ENCODE data around the gene CUX1.

CUX1 gene

GRCh38 chr7:102281785-102282184 lies 464.4 kb downstream of the CUX1 start:
- no peak for DNase-seq

- no peak for DNase-seq
Observed at GRCh38 chr7:102282465-102283362, 465.3 kb downstream of the CUX1 start.

GRCh38 chr7:102283477-102284189 lies 466.2 kb downstream of the CUX1 start:
- DNase-seq = no peak

GRCh38 chr7:102284399-102284798 lies 467.0 kb downstream of the CUX1 start:
- DNase-seq = no peak

- peak; percentile 62 for DNase-seq
Observed at GRCh38 chr7:102284891-102285539, 467.6 kb downstream of the CUX1 start.

- DNase-seq = no peak
Observed at GRCh38 chr7:102285540-102286236, 468.3 kb downstream of the CUX1 start.

- DNase-seq = peak; percentile 76
Observed at GRCh38 chr7:102286237-102287110, 469.0 kb downstream of the CUX1 start, which contains the start of gene SH2B2. Gene SH2B2, plus strand, starts transcription at chr7:102286868. Its CDS starts 13,683 bp downstream, at chr7:102300551.

GRCh38 chr7:102287111-102287980 lies 469.9 kb downstream of the CUX1 start:
- no peak for DNase-seq

GRCh38 chr7:102287981-102288278 lies 470.5 kb downstream of the CUX1 start:
- DNase-seq = no peak

- DNase-seq = no peak
Observed at GRCh38 chr7:102288285-102288930, 471.0 kb downstream of the CUX1 start.

- DNase-seq = no peak
Observed at GRCh38 chr7:102289057-102289456, 471.6 kb downstream of the CUX1 start.

- DNase-seq = no peak
Observed at GRCh38 chr7:102291056-102291915, 473.9 kb downstream of the CUX1 start.

GRCh38 chr7:102291916-102292267 lies 474.5 kb downstream of the CUX1 start:
- DNase-seq = no peak

- DNase-seq = no peak
Observed at GRCh38 chr7:102292813-102293798, 475.7 kb downstream of the CUX1 start.

GRCh38 chr7:102294589-102294988 lies 477.2 kb downstream of the CUX1 start:
- DNase-seq = no peak

GRCh38 chr7:102295346-102296178 lies 478.1 kb downstream of the CUX1 start:
- no peak for DNase-seq

- DNase-seq = no peak
Observed at GRCh38 chr7:102296179-102296438, 478.7 kb downstream of the CUX1 start.

GRCh38 chr7:102296514-102296913 lies 479.1 kb downstream of the CUX1 start:
- no peak for DNase-seq

Data from femur (tissue), 1 donor.